Activated CD4-positive, alpha-beta memory T cell treated with anti-CD3 and anti-CD28 coated beads, Interleukin-2, amount 10 ng/mL, durations not matched to agents 7 days and 5 days (primary cell): ENCODE measurements around the gene PPP1R37. TPM values are rescaled to one million over a fixed set of nuclear protein-coding genes. Genes with fewer than 3 reads are reported as not detected.

Experiments
- CTCF ChIA-PET: fragments of 350-600 bp; sonication (Branson Sonifier 250); formaldehyde crosslinking; loops from one replicate; lab custom pipeline; 2021; ENCODE audit warnings: antibody characterized with exemption, inconsistent platforms; lab: Charles Lee
- POLR2A ChIA-PET: fragments of 350-600 bp; sonication (Branson Sonifier 250); formaldehyde crosslinking; loops from one replicate; lab custom pipeline; 2021; ENCODE audit warnings: antibody characterized with exemption; lab: Charles Lee
- DNase-seq: peaks from one replicate; pipeline ENCODE4 v3.0.0-alpha.2; 2020
- H3K27ac Mint-ChIP-seq: one replicate; pipeline ENCODE4 v1.8.0; 2021; ENCODE audit warnings: mild to moderate bottlenecking, mixed read lengths
- H3K27me3 Mint-ChIP-seq: one replicate; pipeline ENCODE4 v1.8.0; 2021; ENCODE audit warnings: mixed read lengths
- H3K36me3 Mint-ChIP-seq: one replicate; pipeline ENCODE4 v1.8.0; 2021; ENCODE audit warnings: low read depth, mixed read lengths
- H3K4me1 Mint-ChIP-seq: one replicate; pipeline ENCODE4 v1.8.0; 2021; ENCODE audit warnings: mixed read lengths
- H3K4me3 Mint-ChIP-seq: one replicate; pipeline ENCODE4 v1.8.0; 2021; ENCODE audit warnings: mild to moderate bottlenecking, mixed read lengths
- H3K9me3 Mint-ChIP-seq: one replicate; pipeline ENCODE4 v1.8.0; 2021; ENCODE audit warnings: mixed read lengths
- total RNA-seq, 2 experiments: library from RNA; stranded (reverse); gene quantifications; one replicate each; pipeline ENCODE4 v1.2.3, GENCODE V29; 2021

The PPP1R37 gene
- total RNA-seq, 2 experiments from 2014 or later = 16.3 to 16.4 TPM

DNA sequence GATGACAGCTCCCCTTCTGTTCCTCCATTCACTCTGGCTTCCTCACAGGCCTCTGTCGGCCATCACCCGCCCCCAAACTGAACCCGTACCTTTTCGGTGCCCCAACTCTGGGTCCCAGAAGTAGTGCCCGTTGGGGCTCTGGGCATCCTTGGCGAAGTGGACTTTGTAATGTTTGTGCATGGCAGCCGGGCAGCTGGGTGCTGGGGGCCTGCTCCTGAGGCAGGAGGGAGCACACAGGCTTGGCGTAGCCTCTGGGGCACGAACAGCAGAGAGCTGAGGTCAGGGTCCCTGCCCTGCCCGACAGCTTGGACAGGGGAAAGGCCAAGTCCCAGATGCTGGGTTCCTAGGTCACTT, 67.0 kb downstream of the PPP1R37 start:
- peaks cover 15% of the 10 kb centered on the region for H3K4me1 Mint-ChIP-seq
- H3K27ac Mint-ChIP-seq = no peak overlapping the region
- H3K4me3 Mint-ChIP-seq = no peak overlapping the region
- H3K27me3 Mint-ChIP-seq = peaks cover 15% of the 10 kb centered on the region
- no peaks in the 10 kb centered on the region for H3K9me3 Mint-ChIP-seq
- POLR2A ChIA-PET = interaction anchor here (0.9 to 1.2 kb wide), 2 partner anchors 10 to 12 kb away, joined by 3 to 4 read pairs; no protein-coding TSS in a partner anchor
- H3K36me3 Mint-ChIP-seq = no peaks in the 10 kb centered on the region
- CTCF ChIA-PET = no interaction called here
- no peak for DNase-seq

DNA sequence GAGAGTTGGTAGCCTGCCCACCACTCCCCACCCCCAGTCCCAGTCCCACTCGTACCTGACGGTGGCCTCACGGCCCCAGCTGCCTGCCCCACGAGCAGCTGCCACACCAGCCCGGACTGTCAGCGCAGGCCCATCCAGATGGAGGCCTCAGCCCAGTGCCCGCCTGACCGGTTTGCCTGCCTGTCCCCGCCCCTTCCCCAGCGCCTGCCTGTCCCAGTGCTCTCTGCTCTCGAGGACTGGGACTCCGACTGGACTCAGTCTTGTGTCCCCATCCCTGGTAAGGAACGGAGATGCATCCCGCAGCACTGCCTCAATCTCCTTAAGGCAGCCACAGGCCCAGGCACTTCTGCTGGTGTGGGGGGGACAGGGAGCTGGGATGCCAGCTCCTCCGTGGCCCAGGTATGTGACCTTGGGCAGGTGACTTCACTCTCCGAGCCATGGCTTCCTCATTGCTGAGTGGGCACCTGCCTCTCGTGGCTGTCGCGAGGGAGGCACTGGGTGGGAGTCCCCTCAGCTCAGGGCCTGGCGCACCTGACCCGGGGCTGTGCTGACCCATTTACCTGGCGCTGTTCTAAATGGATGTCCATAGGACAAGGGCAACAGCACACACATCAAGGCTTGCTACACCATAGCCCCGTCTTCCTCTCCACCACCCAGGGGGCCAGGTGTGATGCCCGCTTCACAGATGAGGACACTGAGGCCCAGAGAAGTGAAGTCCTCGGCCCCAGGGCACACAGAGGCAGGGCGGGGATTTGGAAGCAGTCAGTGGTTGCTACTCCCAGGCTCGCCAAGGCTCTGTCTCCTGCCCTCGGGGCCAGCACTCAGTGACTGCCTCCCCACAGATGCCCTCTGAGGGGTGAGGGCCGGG, 68.1 kb downstream of the PPP1R37 start, which contains the start of gene NKPD1:
Gene NKPD1, minus strand, starts transcription at position 113 of the 868 bp plus-strand sequence. CDS start 832 bp downstream, outside the sequence.
- ChIA-PET CTCF (no interaction called here), POLR2A (no interaction called here)
- Mint-ChIP-seq H3K9me3 (no peaks in the 10 kb centered on the region), H3K4me3 (no peak within 1 kb of the TSS), H3K4me1 (peaks cover 18% of the 10 kb centered on the region), H3K36me3 (no peaks in the 10 kb centered on the region), H3K27me3 (peaks cover 12% of the 10 kb centered on the region), H3K27ac (no peak within 1 kb of the TSS)
- DNase-seq = no peak

GRCh38 chr19:45161738-45162607, 69.0 kb downstream of the PPP1R37 start:
- no peaks in the 10 kb centered on the region for H3K36me3 Mint-ChIP-seq
- ChIA-PET POLR2A (no interaction called here), CTCF (no interaction called here)
- no peak overlapping the region for H3K27ac Mint-ChIP-seq
- H3K4me3 Mint-ChIP-seq = no peak overlapping the region
- H3K4me1 Mint-ChIP-seq = peaks cover 20% of the 10 kb centered on the region
- H3K9me3 Mint-ChIP-seq = no peaks in the 10 kb centered on the region
- DNase-seq = no peak
- H3K27me3 Mint-ChIP-seq = peaks cover 10% of the 10 kb centered on the region

GRCh38 chr19:45162608-45163143, 69.7 kb downstream of the PPP1R37 start:
- peaks cover 23% of the 10 kb centered on the region for H3K4me1 Mint-ChIP-seq
- POLR2A ChIA-PET = no interaction called here

DNA sequence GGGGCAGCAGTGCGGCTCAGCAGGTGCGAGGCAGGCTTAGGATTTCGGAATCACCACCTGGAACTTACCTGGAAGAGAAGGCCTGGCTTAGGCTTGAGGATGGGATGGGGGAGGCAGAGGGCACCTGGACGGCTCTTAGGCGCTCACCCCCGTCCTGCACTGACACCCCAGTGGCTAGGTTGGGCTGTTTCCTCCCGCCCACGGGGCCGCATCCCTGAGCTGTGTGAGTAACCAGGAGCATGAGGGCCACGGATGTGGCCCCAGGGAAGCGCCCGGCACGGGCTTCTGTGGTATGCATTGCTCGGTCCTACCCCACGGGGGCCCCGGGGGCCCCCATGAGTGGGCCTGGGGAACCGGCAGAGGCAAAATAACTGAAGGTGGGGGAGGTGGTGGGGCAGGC, 70.2 kb downstream of the PPP1R37 start:
- POLR2A ChIA-PET = interaction anchor here (3.6 kb wide), 1 partner anchor 15 kb away, joined by 31 read pairs; the partner anchor contains the start of genes BLOC1S3 and TRAPPC6A

More at GRCh38 chr19:45162608-45163143, 69.7 kb downstream of the PPP1R37 start:
- Mint-ChIP-seq H3K27ac (no peak overlapping the region), H3K9me3 (no peaks in the 10 kb centered on the region), H3K4me3 (no peak overlapping the region), H3K27me3 (peaks cover 6% of the 10 kb centered on the region), H3K36me3 (no peaks in the 10 kb centered on the region)
- CTCF ChIA-PET = no interaction called here
- DNase-seq = no peak

GRCh38 chr19:45163751-45164460, 70.9 kb downstream of the PPP1R37 start:
- DNase-seq = no peak
- Mint-ChIP-seq H3K27me3 (peaks cover 3% of the 10 kb centered on the region), H3K27ac (peak overlapping the region; percentile 56), H3K9me3 (no peaks in the 10 kb centered on the region), H3K4me3 (no peak overlapping the region), H3K36me3 (no peaks in the 10 kb centered on the region), H3K4me1 (peaks cover 27% of the 10 kb centered on the region)
- ChIA-PET POLR2A (interaction anchor here (0.7 to 3.6 kb wide), 8 partner anchors 11 to 162 kb away, joined by 3 to 31 read pairs (median 3); partner anchors contain the start of genes BLOC1S3, CLASRP, PPP1R37 and TRAPPC6A), CTCF (interaction anchor here (1.0 to 1.1 kb wide), 2 partner anchors 10 to 72 kb away, joined by 3 to 4 read pairs; no protein-coding TSS in a partner anchor)

More for the DNA sequence above, 70.2 kb downstream of the PPP1R37 start:
- Mint-ChIP-seq H3K27me3 (peaks cover 3% of the 10 kb centered on the region), H3K36me3 (no peaks in the 10 kb centered on the region), H3K4me3 (no peak overlapping the region), H3K27ac (no peak overlapping the region), H3K4me1 (peaks cover 23% of the 10 kb centered on the region), H3K9me3 (no peaks in the 10 kb centered on the region)
- CTCF ChIA-PET = no interaction called here
- DNase-seq = no peak

- peak; percentile 66 for DNase-seq
- ChIA-PET POLR2A (interaction anchor here (0.7 to 3.6 kb wide), 8 partner anchors 12 to 163 kb away, joined by 3 to 31 read pairs (median 3); partner anchors contain the start of genes BLOC1S3, CLASRP, PPP1R37 and TRAPPC6A), CTCF (interaction anchor here (0.6 to 1.1 kb wide), 4 partner anchors 11 to 172 kb away, joined by 3 to 6 read pairs (median 4); partner anchors contain the start of gene TRAPPC6A)
- Mint-ChIP-seq H3K27ac (no peak overlapping the region), H3K4me3 (no peak overlapping the region), H3K4me1 (peaks cover 34% of the 10 kb centered on the region), H3K27me3 (peaks cover 3% of the 10 kb centered on the region), H3K9me3 (no peaks in the 10 kb centered on the region), H3K36me3 (no peaks in the 10 kb centered on the region)
These were observed 71.8 kb downstream of the PPP1R37 start for GRCh38 chr19:45164577-45165335.

DNA sequence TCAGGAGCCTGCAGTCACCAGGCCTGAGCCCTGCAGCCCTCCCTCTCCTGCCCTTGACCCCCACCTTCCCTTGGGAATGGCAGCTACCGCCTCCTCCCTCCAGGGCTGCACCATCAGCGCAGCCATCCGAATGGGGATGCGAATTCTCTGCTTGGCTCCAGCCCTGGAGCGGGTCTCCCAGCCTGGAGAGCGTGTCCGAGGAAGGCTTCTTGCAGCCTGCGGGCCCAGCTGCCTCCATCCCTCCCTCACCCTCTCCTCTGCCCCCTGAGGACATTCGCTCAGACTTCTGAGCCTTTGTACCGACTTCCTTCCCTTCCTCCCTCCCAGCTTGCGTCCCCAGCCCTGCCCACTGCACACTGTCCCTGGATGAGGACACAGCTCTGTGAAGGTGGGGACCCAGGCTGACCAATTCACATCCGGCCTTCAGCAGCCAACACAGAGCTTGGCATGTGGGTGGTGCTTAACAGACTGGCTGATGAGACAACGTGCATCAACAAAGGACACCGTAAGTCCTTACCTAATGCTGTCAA, 73.8 kb downstream of the PPP1R37 start:
- no peaks in the 10 kb centered on the region for H3K36me3 Mint-ChIP-seq
- no peak for DNase-seq
- peak overlapping the region; percentile 11 for H3K27ac Mint-ChIP-seq
- H3K4me3 Mint-ChIP-seq = no peak overlapping the region
- peaks cover 52% of the 10 kb centered on the region for H3K4me1 Mint-ChIP-seq
- no peaks in the 10 kb centered on the region for H3K27me3 Mint-ChIP-seq
- ChIA-PET CTCF (interaction anchor here (0.7 to 1.6 kb wide), 3 partner anchors 11 to 54 kb away, joined by 3 to 4 read pairs (median 3); partner anchors contain the start of genes BLOC1S3 and TRAPPC6A), POLR2A (interaction anchor here (1.0 to 3.6 kb wide), 4 partner anchors 11 to 75 kb away, joined by 3 to 31 read pairs (median 4); partner anchors contain the start of genes BLOC1S3 and TRAPPC6A)
- no peaks in the 10 kb centered on the region for H3K9me3 Mint-ChIP-seq

- CTCF ChIA-PET = interaction anchor here (0.7 kb wide), 1 partner anchor 9 kb away, joined by 3 read pairs; the partner anchor contains the start of gene TRAPPC6A
- H3K27ac Mint-ChIP-seq = peak overlapping the region; percentile 63
- H3K4me1 Mint-ChIP-seq = peaks cover 64% of the 10 kb centered on the region
- no peak overlapping the region for H3K4me3 Mint-ChIP-seq
- no peak for DNase-seq
- no peaks in the 10 kb centered on the region for H3K36me3 Mint-ChIP-seq
- no peaks in the 10 kb centered on the region for H3K27me3 Mint-ChIP-seq
- POLR2A ChIA-PET = interaction anchor here (1.2 to 1.9 kb wide), 2 partner anchors 9 to 10 kb away, joined by 4 to 10 read pairs; partner anchors contain the start of genes BLOC1S3 and TRAPPC6A
- H3K9me3 Mint-ChIP-seq = no peaks in the 10 kb centered on the region
These were observed 75.9 kb downstream of the PPP1R37 start for GRCh38 chr19:45168767-45169351.

GRCh38 chr19:45169602-45170001, 76.6 kb downstream of the PPP1R37 start:
- H3K9me3 Mint-ChIP-seq = no peaks in the 10 kb centered on the region
- no peak overlapping the region for H3K4me3 Mint-ChIP-seq
- POLR2A ChIA-PET = interaction anchor here (1.2 to 1.9 kb wide), 3 partner anchors 9 to 16 kb away, joined by 4 to 10 read pairs (median 7); partner anchors contain the start of genes BLOC1S3 and TRAPPC6A
- no peak for DNase-seq
- peak overlapping the region; percentile 61 for H3K27ac Mint-ChIP-seq
- H3K4me1 Mint-ChIP-seq = peaks cover 62% of the 10 kb centered on the region
- no peaks in the 10 kb centered on the region for H3K27me3 Mint-ChIP-seq
- CTCF ChIA-PET = interaction anchor here (0.7 kb wide), 1 partner anchor 8 kb away, joined by 3 read pairs; the partner anchor contains the start of gene TRAPPC6A
- no peaks in the 10 kb centered on the region for H3K36me3 Mint-ChIP-seq
